RWPE2 (cell line): Measurements from ENCODE around the gene EYA2.

Source experiments
- ATAC-seq: fragments of 200-7000 bp; cut with Tn5 transposase; 3 replicates; pipeline ENCODE4 v1.9.1; 2021; ENCODE audit warnings: low read depth
- DNase-seq: peaks from one replicate; pipeline ENCODE4 v3.0.0-alpha.2; 2020; ENCODE audit warnings: low spot score
- H3K27ac ChIP-seq: fragments of 450-650 bp; 2 replicates; pipeline ENCODE4 v1.5.1; 2017; ENCODE audit warnings: mild to moderate bottlenecking; ENCODE audit not compliant: poor library complexity, severe bottlenecking
- H3K27me3 ChIP-seq: fragments of 250-450 bp; sonication (Bioruptor Pico); 2 replicates; pipeline ENCODE4 v1.5.1; 2021; ENCODE audit warnings: mild to moderate bottlenecking, moderate library complexity; ENCODE audit not compliant: insufficient read depth, poor library complexity, severe bottlenecking
- H3K36me3 ChIP-seq: fragments of 250-450 bp; sonication (Bioruptor Pico); 2 replicates; pipeline ENCODE4 v1.5.1; 2020; ENCODE audit warnings: low read depth, mild to moderate bottlenecking, moderate library complexity
- H3K4me1 ChIP-seq: fragments of 250-450 bp; sonication (Bioruptor Pico); 2 replicates; pipeline ENCODE4 v1.5.1; 2021; ENCODE audit warnings: mild to moderate bottlenecking, moderate library complexity; ENCODE audit not compliant: insufficient read depth, poor library complexity, severe bottlenecking
- H3K4me3 ChIP-seq: fragments of 250-450 bp; sonication (Bioruptor Pico); 2 replicates; pipeline ENCODE4 v1.5.1; 2021; ENCODE audit warnings: mild to moderate bottlenecking, moderate library complexity; ENCODE audit not compliant: severe bottlenecking
- H3K9me3 ChIP-seq: fragments of 250-450 bp; sonication (Bioruptor Pico); 2 replicates; pipeline ENCODE4 v1.5.1; 2021; ENCODE audit warnings: mild to moderate bottlenecking, moderate library complexity; ENCODE audit not compliant: severe bottlenecking
- CTCF ChIP-seq: fragments of 450-650 bp; IDR thresholded peaks from one replicate; pipeline ENCODE4 v1.5.1; 2017; ENCODE audit warnings: mild to moderate bottlenecking, moderate library complexity; ENCODE audit not compliant: poor library complexity, severe bottlenecking

EYA2 gene

GRCh38 chr20:47212606-47213207 is 318.1 kb downstream of the EYA2 start:
- Histone ChIP-seq H3K4me3 (no peak overlapping the region), H3K9me3 (no peaks in the 10 kb centered on the region), H3K27me3 (no peaks in the 10 kb centered on the region), H3K36me3 (peaks cover 89% of the 10 kb centered on the region), H3K27ac (no peak overlapping the region), H3K4me1 (no peaks in the 10 kb centered on the region)
- DNase-seq = no peak
- TF ChIP-seq CTCF = no peak
- ATAC-seq = no peak

- no peak for TF ChIP-seq CTCF
- Histone ChIP-seq H3K36me3 (peaks cover 96% of the 10 kb centered on the region), H3K4me3 (no peak overlapping the region), H3K27ac (no peak overlapping the region), H3K4me1 (no peaks in the 10 kb centered on the region), H3K27me3 (no peaks in the 10 kb centered on the region), H3K9me3 (no peaks in the 10 kb centered on the region)
- DNase-seq = no peak
- no peak for ATAC-seq
Observed at GRCh38 chr20:47213966-47214365, 319.3 kb downstream of the EYA2 start.

GRCh38 chr20:47215653-47216397 is 321.2 kb downstream of the EYA2 start:
- Histone ChIP-seq H3K9me3 (no peaks in the 10 kb centered on the region), H3K27ac (no peak overlapping the region), H3K4me3 (no peak overlapping the region), H3K36me3 (peaks cover 98% of the 10 kb centered on the region), H3K4me1 (no peaks in the 10 kb centered on the region), H3K27me3 (no peaks in the 10 kb centered on the region)
- ATAC-seq (no peak), DNase-seq (no peak)
- no peak for TF ChIP-seq CTCF

- no peak overlapping the region for H3K27ac ChIP-seq
- no peaks in the 10 kb centered on the region for H3K4me1 ChIP-seq
- ATAC-seq (no peak), DNase-seq (no peak)
- no peaks in the 10 kb centered on the region for H3K9me3 ChIP-seq
- TF ChIP-seq CTCF = no peak
- no peak overlapping the region for H3K4me3 ChIP-seq
- H3K36me3 ChIP-seq = peaks cover 98% of the 10 kb centered on the region
- H3K27me3 ChIP-seq = no peaks in the 10 kb centered on the region
Observed at GRCh38 chr20:47216819-47217410, 322.3 kb downstream of the EYA2 start.
